Neural progenitor cell (in vitro differentiated cells): ENCODE data around the gene RMDN3.

Source experiments
- CTCF ChIP-seq: fragments of 200-600 bp; sonication (generic); IDR thresholded peaks from 2 replicates; pipeline ENCODE4 v1.5.1; 2017; ENCODE audit warnings: antibody characterized with exemption, mild to moderate bottlenecking
- EZH2 ChIP-seq: fragments of 200-600 bp; sonication (generic); IDR thresholded peaks from 2 replicates; pipeline ENCODE4 v1.6.1; 2017; ENCODE audit warnings: antibody characterized with exemption, mild to moderate bottlenecking, moderate library complexity

- peak; percentile 9 for TF ChIP-seq CTCF
- no peak for TF ChIP-seq EZH2
Observed at GRCh38 chr15:40743921-40744814, 10.9 kb downstream of the RMDN3 start.
